ENCODE measurements around the gene ZNF282.
"Not testable (repeated sequence)": the region's sequence is repeated elsewhere in the genome, so short reads cannot be mapped to it uniquely, and the experiment has no call there.

ZNF282 gene

GRCh38 chr7:149223761-149224160 is 28.4 kb downstream of the ZNF282 start:
- H3K4me3 ChIP-seq (ENCODE audit: insufficient read depth, low read depth, low read length, poor library complexity, severe bottlenecking), result no peak overlapping the region
- H3K9me3 ChIP-seq (ENCODE audit: control insufficient read depth, low read length), result no peaks in the 10 kb centered on the region
- no peaks in the 10 kb centered on the region for H3K27me3 ChIP-seq (replicated peaks; ENCODE audit: control insufficient read depth, insufficient read depth, low read length, poor library complexity, severe bottlenecking)
- no peak for DNase-seq
- no peaks in the 10 kb centered on the region for H3K4me1 ChIP-seq (ENCODE audit: control insufficient read depth, insufficient read depth, low read length, poor library complexity, severe bottlenecking)
- H3K27ac ChIP-seq (ENCODE audit: insufficient read depth, low read length, poor library complexity, severe bottlenecking), result no peak overlapping the region
- H3K36me3 ChIP-seq (ENCODE audit: control insufficient read depth, insufficient read depth, low read length), result peaks cover 36% of the 10 kb centered on the region

- H3K4me1 ChIP-seq (ENCODE audit: control insufficient read depth, insufficient read depth, low read length, poor library complexity, severe bottlenecking), result no peaks in the 10 kb centered on the region
- H3K4me3 ChIP-seq (ENCODE audit: insufficient read depth, low read depth, low read length, poor library complexity, severe bottlenecking), result no peak overlapping the region
- no peak overlapping the region for H3K27ac ChIP-seq (ENCODE audit: insufficient read depth, low read length, poor library complexity, severe bottlenecking)
- no peaks in the 10 kb centered on the region for H3K27me3 ChIP-seq (replicated peaks; ENCODE audit: control insufficient read depth, insufficient read depth, low read length, poor library complexity, severe bottlenecking)
- no peaks in the 10 kb centered on the region for H3K9me3 ChIP-seq (ENCODE audit: control insufficient read depth, low read length)
- no peak for DNase-seq
- H3K36me3 ChIP-seq (ENCODE audit: control insufficient read depth, insufficient read depth, low read length), result peaks cover 30% of the 10 kb centered on the region
These were observed 29.0 kb downstream of the ZNF282 start for GRCh38 chr7:149224352-149224751.

DNA sequence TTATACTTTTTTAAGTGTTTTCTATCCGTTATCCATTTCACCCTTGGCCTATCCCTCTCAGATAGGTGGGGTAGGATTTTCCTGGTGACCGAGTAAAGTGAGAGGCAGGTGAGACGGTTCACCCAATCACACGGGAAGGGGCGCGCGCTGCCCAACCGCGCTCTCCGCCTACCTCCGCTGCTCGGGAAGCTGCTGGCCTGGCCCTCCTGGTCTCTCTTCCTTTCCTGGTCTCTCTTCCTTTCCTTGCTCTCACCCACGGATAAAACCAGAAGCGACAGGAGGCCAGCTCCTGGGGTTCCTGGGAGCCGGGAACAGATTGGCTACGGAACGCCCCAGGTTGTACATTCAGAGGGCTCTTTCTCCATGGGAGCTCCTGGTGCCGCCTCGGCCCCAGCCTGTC is 29.8 kb downstream of the ZNF282 start:
- Histone ChIP-seq H3K4me1 (ENCODE audit: control insufficient read depth, insufficient read depth, low read length, poor library complexity, severe bottlenecking) (no peaks in the 10 kb centered on the region), H3K4me3 (ENCODE audit: insufficient read depth, low read depth, low read length, poor library complexity, severe bottlenecking) (no peak overlapping the region), H3K27me3 (replicated peaks; ENCODE audit: control insufficient read depth, insufficient read depth, low read length, poor library complexity, severe bottlenecking) (no peaks in the 10 kb centered on the region), H3K36me3 (ENCODE audit: control insufficient read depth, insufficient read depth, low read length) (peaks cover 25% of the 10 kb centered on the region), H3K9me3 (ENCODE audit: control insufficient read depth, low read length) (no peaks in the 10 kb centered on the region), H3K27ac (ENCODE audit: insufficient read depth, low read length, poor library complexity, severe bottlenecking) (no peak overlapping the region)
- no peak for DNase-seq

DNA sequence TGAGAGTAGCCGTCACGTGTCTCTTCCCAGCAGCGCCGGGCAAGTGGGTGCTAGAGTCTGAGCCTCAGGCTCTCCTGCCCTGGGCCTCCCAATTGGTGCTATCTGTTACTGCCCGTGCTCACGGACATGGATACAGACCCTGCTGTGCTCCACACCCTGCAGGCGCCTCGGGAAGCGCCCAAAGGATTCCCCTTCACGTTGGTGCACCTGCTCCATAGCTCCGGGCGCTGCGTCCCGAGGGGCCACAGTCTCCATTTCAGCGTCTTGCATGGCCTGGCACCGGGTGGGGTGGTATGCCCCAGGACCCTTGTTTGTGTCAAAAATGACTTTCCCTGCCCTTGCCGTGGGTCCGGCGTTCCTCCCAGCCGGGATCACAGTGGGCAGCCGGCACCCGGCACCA is 30.3 kb downstream of the ZNF282 start:
- Histone ChIP-seq H3K36me3 (ENCODE audit: control insufficient read depth, insufficient read depth, low read length) (peaks cover 21% of the 10 kb centered on the region), H3K9me3 (ENCODE audit: control insufficient read depth, low read length) (no peaks in the 10 kb centered on the region), H3K4me1 (ENCODE audit: control insufficient read depth, insufficient read depth, low read length, poor library complexity, severe bottlenecking) (no peaks in the 10 kb centered on the region), H3K27ac (ENCODE audit: insufficient read depth, low read length, poor library complexity, severe bottlenecking) (no peak overlapping the region), H3K27me3 (replicated peaks; ENCODE audit: control insufficient read depth, insufficient read depth, low read length, poor library complexity, severe bottlenecking) (no peaks in the 10 kb centered on the region), H3K4me3 (ENCODE audit: insufficient read depth, low read depth, low read length, poor library complexity, severe bottlenecking) (no peak overlapping the region)
- DNase-seq, result no peak

GRCh38 chr7:149226366-149226765 is 31.0 kb downstream of the ZNF282 start:
- not testable (repeated sequence) for H3K4me3 ChIP-seq (ENCODE audit: insufficient read depth, low read depth, low read length, poor library complexity, severe bottlenecking); H3K27ac ChIP-seq (ENCODE audit: insufficient read depth, low read length, poor library complexity, severe bottlenecking); H3K4me1 ChIP-seq (ENCODE audit: control insufficient read depth, insufficient read depth, low read length, poor library complexity, severe bottlenecking); H3K9me3 ChIP-seq (ENCODE audit: control insufficient read depth, low read length); DNase-seq; H3K27me3 ChIP-seq (replicated peaks; ENCODE audit: control insufficient read depth, insufficient read depth, low read length, poor library complexity, severe bottlenecking)
- H3K36me3 ChIP-seq (ENCODE audit: control insufficient read depth, insufficient read depth, low read length), result peaks cover 14% of the 10 kb centered on the region

DNA sequence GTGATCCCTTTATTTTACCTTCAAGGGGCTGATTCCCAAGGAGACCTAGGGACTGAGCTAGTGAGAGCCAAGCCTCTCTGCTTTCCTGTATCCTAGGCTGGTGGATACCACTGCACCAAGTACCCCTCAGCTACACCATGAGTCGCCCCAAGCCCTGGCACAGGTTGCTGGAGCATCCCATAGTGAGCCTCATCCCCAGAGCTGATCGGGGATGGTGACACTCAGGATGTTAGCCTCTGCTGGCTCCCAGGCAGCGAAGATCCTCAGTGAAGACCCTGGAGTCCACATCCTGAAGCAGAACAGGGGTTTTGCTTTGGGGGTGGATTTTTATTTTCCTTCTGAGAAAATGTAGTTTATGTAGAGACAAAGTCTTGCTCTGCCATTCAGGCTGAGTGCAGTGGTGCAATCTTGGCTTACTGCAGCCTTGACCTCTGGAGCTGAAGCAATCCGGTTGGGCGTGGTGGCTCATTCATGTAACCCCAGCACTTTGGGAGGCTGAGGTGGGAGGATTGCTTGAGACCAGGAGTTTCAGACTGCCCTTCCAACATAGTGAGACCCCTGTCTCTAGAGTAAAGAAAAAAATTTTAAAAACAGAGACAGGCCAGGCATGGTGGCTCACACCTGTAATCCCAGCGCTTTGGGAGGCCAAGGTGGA is 31.6 kb downstream of the ZNF282 start:
- no peak overlapping the region for H3K27ac ChIP-seq (ENCODE audit: insufficient read depth, low read length, poor library complexity, severe bottlenecking)
- H3K4me3 ChIP-seq (ENCODE audit: insufficient read depth, low read depth, low read length, poor library complexity, severe bottlenecking), result no peak overlapping the region
- H3K27me3 ChIP-seq (replicated peaks; ENCODE audit: control insufficient read depth, insufficient read depth, low read length, poor library complexity, severe bottlenecking), result no peaks in the 10 kb centered on the region
- no peaks in the 10 kb centered on the region for H3K9me3 ChIP-seq (ENCODE audit: control insufficient read depth, low read length)
- H3K36me3 ChIP-seq (ENCODE audit: control insufficient read depth, insufficient read depth, low read length), result peaks cover 11% of the 10 kb centered on the region
- H3K4me1 ChIP-seq (ENCODE audit: control insufficient read depth, insufficient read depth, low read length, poor library complexity, severe bottlenecking), result no peaks in the 10 kb centered on the region
- no peak for DNase-seq

DNA sequence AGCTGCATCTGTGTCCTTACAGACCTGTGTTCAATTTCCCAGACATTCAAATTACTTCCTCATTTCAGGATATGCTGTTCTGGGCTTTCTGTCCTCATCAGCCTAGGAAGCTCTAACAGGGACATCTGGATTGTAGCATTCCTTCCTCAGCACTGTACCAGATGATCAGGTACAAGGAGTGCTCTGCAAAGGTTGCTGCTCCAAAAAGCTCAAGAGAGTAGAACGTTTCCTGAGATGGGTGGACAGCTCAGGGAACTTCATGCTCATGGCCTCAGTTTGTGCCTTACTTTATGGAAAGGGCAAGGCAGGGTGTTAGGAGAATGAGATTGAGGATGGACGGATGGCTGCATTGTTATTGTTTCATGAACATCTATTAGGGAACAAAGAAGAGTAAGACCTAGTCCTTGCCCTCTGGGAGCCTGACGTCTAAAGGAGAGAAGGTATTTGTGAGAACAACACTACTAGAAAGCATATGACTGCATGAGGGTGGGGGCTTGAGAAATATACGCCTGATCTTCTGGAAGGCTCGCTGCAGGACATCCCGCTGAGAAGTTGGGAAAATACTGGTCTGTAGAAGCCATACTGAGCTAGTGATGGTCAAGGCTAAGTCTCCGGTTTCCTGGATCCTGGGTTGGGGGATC is 33.6 kb downstream of the ZNF282 start:
- Histone ChIP-seq H3K9me3 (ENCODE audit: control insufficient read depth, low read length) (no peaks in the 10 kb centered on the region), H3K4me1 (ENCODE audit: control insufficient read depth, insufficient read depth, low read length, poor library complexity, severe bottlenecking) (no peaks in the 10 kb centered on the region), H3K27me3 (replicated peaks; ENCODE audit: control insufficient read depth, insufficient read depth, low read length, poor library complexity, severe bottlenecking) (peaks cover 6% of the 10 kb centered on the region), H3K36me3 (ENCODE audit: control insufficient read depth, insufficient read depth, low read length) (peaks cover 11% of the 10 kb centered on the region), H3K4me3 (ENCODE audit: insufficient read depth, low read depth, low read length, poor library complexity, severe bottlenecking) (no peak overlapping the region), H3K27ac (ENCODE audit: insufficient read depth, low read length, poor library complexity, severe bottlenecking) (no peak overlapping the region)
- DNase-seq, result no peak

GRCh38 chr7:149229526-149229925 is 34.2 kb downstream of the ZNF282 start:
- Histone ChIP-seq H3K4me1 (ENCODE audit: control insufficient read depth, insufficient read depth, low read length, poor library complexity, severe bottlenecking) (no peaks in the 10 kb centered on the region), H3K9me3 (ENCODE audit: control insufficient read depth, low read length) (no peaks in the 10 kb centered on the region), H3K4me3 (ENCODE audit: insufficient read depth, low read depth, low read length, poor library complexity, severe bottlenecking) (no peak overlapping the region), H3K27me3 (replicated peaks; ENCODE audit: control insufficient read depth, insufficient read depth, low read length, poor library complexity, severe bottlenecking) (peaks cover 6% of the 10 kb centered on the region), H3K27ac (ENCODE audit: insufficient read depth, low read length, poor library complexity, severe bottlenecking) (no peak overlapping the region), H3K36me3 (ENCODE audit: control insufficient read depth, insufficient read depth, low read length) (peaks cover 6% of the 10 kb centered on the region)
- DNase-seq, result no peak

DNA sequence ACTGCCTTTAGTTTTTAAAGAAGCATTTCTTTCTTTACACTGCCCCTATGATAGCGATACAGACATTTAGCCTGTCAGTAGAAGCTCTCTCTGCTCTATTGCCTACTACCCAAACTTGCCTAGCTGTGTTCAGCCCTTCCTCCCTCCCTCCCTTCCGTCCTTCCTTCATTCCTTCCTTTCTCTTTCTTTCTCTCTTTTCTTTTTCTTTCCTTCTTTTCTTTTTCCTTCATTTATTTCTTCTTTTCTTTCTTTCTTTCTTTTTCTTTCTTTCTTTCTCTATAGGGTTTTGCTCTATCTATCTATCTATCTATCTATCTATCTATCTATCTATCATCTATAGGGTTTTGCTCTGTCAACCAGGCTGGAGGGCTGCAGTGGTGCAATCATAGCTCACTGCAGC is 37.0 kb downstream of the ZNF282 start:
- Histone ChIP-seq H3K9me3 (ENCODE audit: control insufficient read depth, low read length) (no peaks in the 10 kb centered on the region), H3K36me3 (ENCODE audit: control insufficient read depth, insufficient read depth, low read length) (no peaks in the 10 kb centered on the region), H3K27me3 (replicated peaks; ENCODE audit: control insufficient read depth, insufficient read depth, low read length, poor library complexity, severe bottlenecking) (peaks cover 6% of the 10 kb centered on the region), H3K27ac (ENCODE audit: insufficient read depth, low read length, poor library complexity, severe bottlenecking) (no peak overlapping the region), H3K4me3 (ENCODE audit: insufficient read depth, low read depth, low read length, poor library complexity, severe bottlenecking) (no peak overlapping the region), H3K4me1 (ENCODE audit: control insufficient read depth, insufficient read depth, low read length, poor library complexity, severe bottlenecking) (no peaks in the 10 kb centered on the region)
- DNase-seq, result no peak

GRCh38 chr7:149233655-149234204 is 38.4 kb downstream of the ZNF282 start:
- not testable (repeated sequence) for H3K27ac ChIP-seq (ENCODE audit: insufficient read depth, low read length, poor library complexity, severe bottlenecking); H3K27me3 ChIP-seq (replicated peaks; ENCODE audit: control insufficient read depth, insufficient read depth, low read length, poor library complexity, severe bottlenecking); H3K4me3 ChIP-seq (ENCODE audit: insufficient read depth, low read depth, low read length, poor library complexity, severe bottlenecking); H3K36me3 ChIP-seq (ENCODE audit: control insufficient read depth, insufficient read depth, low read length); DNase-seq; H3K4me1 ChIP-seq (ENCODE audit: control insufficient read depth, insufficient read depth, low read length, poor library complexity, severe bottlenecking); H3K9me3 ChIP-seq (ENCODE audit: control insufficient read depth, low read length)
